Measurements from ENCODE around the gene KRTAP10-11. TPM values are rescaled to one million over a fixed set of nuclear protein-coding genes. Genes with fewer than 3 reads are reported as not detected.
A peak's percentile ranks its signal among the peaks of the same experiment; 100 is the strongest.
"Not testable (repeated sequence)": the region's sequence is repeated elsewhere in the genome, so short reads cannot be mapped to it uniquely, and the experiment has no call there.

The KRTAP10-11 gene
- polyA plus RNA-seq, 3 donors: not detected

DNA sequence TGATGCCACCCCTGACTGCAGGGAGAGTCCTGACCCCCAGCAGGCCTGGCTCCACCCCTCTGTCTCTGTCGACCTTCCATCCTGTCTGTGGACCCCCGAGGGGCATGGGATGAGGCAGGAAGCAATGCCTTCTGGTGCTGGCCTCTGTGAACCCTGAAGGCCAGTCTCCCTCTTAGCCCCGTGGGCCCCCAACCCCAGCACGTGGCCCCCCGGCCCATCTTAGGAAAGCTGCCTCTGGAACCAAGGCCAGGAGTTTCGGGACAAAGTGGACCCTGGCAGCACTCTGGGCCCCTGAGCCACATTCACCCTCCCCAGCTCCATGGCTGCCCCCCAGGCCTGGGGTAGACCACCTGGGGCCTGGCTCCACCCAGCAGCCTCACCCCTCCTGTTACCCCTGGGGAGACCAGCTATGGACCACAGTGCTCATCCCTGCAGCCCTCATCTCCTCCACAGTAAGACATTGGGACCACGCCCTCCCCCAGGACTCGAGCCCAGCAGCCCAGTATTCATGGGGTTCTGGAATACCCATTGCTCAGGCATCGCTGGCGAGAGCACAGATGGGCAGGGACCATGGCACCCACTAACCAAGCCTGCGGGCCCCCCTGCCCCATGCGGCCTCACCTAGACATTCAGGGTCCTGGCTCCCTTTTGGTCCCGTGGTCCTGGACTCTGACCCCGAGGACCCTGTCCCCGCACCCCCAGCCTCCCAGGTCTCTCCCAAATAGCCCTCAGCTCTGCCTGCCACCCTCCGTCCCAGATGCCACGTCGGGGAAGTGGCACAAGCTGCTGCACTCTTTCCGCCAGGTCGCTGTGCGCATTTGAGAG, 7.5 kb upstream of the KRTAP10-11 start:
- not testable (repeated sequence) for DNase-seq

DNA sequence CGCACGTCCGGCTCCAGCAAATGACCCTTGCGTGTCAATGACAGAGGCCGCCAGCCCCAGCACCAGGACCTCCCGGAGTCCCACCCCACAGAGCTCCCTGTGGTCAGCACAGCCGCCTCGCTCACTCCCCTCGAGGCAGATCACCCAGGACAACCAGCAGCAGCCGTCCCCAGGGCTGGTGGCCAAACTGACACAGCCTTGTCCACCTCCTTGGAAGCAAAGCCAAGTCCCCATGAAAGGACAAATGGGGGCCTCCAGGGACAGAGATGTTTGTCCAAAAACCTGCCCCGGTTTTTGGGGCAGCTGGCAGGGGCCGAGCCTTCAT, 6.9 kb upstream of the KRTAP10-11 start:
- DNase-seq: no peak

- no peak for DNase-seq
Observed at GRCh38 chr21:44640761-44641160, 5.5 kb upstream of the KRTAP10-11 start.

DNA sequence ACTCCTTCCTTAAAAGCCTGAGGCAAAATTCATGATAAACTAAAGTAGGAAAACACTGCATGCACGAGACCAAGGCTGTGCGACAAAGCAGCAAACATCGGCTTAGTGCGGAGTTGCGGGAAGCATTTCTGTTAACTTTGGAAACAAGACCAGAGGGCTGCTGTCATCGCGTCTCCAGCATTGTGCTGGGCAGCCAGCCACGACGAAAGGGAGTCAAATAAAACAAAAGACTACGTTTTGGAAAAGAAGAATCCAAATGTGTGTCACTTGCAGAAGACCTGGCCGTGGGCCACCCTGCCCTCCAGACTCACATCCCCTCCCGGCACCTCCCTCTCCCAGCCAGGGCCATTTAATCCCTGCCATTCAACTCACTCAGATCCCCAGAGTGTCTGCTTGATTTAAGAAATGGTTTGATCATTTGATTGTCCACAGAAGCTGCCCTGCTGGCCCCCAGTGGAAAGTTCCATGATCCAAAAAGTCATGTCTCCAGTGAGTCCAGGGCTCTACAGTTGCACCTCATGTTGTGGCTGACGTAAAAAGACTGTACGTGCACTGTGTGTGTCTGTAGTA, 2.4 kb upstream of the KRTAP10-11 start:
- peak; percentile 5 for DNase-seq

DNA sequence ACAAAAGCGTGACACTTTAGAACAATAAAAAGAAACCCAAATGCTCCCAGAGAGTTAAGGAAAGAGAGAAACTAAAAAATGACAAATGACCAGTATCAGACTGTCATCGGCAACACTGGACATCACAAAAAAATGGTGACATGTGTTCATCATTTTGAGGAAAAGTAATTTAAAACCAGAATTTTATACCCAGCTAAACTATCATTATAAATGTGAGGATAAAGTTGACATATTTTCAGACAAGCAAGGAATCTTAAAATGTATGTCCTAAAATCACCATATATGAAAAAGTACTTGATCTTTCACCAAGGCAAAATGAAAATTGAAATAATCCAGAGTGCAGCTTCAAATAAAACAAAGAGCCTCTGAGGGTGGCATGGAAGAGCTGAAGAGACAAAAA, 1.3 kb upstream of the KRTAP10-11 start:
- no peak for DNase-seq

DNA sequence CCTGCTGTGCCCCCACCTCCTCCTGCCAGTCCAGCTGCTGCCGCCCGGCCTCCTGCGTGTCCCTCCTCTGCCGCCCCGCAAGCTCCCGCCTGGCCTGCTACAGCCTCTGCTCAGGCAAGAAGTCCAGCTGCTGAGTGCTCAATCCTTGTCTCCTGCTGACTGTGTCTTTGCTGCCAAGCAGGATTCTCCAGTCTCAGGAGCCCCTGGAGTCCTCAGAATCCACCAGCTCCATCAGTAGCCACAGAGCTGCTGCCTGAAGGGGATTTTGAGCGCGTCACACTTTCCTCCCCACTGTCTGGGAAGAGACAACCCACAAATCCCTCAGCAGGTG, 973 bp downstream of the KRTAP10-11 start:
- DNase-seq: no peak

GRCh38 chr21:44648557-44649311, 2.5 kb downstream of the KRTAP10-11 start:
- no peak for DNase-seq

- DNase-seq: no peak
Observed at GRCh38 chr21:44649521-44650100, 3.4 kb downstream of the KRTAP10-11 start.

DNA sequence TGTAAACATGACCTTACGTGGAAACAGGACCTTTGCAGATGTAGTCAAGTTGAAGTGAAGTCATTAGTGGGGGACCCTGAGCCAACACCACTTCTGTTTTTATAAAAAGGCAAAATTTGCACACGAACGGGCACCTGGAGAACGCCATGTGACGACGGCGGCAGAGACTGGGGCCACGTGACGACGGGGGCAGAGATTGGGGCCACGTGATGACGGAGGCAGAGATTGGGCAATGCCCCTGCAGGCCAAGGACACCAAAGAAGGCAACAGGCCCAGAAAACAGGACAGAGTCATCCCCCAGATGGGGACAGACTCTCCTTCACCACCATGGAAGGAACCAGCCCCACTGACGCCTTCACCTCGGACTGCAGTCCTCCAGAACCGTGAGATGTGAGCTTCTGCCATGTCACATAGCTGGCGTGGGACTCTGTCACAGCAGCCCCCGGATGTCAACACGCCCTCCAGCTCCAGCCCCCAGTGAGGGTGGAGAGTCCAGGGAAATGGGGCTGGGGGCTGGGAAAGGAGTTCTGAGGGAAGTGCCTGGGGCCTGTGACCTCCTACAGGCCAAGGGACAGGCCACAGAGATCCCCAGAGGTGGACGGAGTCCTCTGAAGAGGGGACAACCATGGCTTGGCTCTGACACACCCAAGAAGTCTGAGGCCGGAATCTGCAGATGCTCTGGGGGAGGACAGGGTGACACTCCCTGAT, 4.2 kb downstream of the KRTAP10-11 start:
- DNase-seq: no peak

DNA sequence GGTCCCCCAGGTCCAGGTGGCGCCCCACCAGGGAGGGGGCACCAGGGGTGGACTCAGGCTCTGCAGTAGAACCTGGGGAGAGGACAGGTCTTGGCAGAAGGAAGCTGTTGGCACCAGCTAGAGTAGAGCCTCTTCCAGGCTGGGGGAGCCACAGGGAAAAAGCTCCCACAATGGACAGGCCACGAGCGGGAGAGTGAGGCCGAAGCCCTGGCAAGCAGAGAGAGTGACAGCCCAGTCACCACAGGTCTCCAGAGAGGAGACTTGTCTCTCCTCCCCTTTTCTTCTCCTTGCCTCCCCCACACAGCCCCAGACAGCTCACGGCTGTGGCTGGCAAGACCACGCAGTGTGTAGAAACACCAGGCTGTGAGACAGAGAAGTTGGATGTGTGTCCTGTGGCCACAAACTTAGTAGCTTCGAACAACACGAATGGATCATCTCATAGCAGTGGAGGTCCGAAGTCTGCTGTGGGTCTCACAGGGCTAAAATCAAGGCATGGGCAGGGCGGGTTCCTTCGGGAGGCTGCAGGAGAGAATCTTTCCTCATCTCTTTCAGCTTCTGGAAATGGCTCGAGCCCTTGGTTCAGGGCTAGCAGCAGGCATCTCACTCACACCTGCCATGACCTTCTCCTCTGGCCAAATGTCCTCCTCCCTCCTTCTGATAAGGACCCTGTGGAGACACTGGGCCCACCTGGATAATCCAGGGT, 4.9 kb downstream of the KRTAP10-11 start:
- no peak for DNase-seq

- DNase-seq: no peak
Observed at GRCh38 chr21:44653123-44653522, 6.9 kb downstream of the KRTAP10-11 start.

- no peak for DNase-seq
Observed at GRCh38 chr21:44653656-44654575, 7.7 kb downstream of the KRTAP10-11 start.

GRCh38 chr21:44654576-44655175, 8.5 kb downstream of the KRTAP10-11 start, which contains the start of gene KRTAP12-4:
Gene KRTAP12-4 (minus strand): TSS chr21:44654659. CDS start chr21:44654614, 45 bp downstream.
- DNase-seq: no peak

GRCh38 chr21:44656868-44657267, 10.7 kb downstream of the KRTAP10-11 start:
- DNase-seq: no peak

DNA sequence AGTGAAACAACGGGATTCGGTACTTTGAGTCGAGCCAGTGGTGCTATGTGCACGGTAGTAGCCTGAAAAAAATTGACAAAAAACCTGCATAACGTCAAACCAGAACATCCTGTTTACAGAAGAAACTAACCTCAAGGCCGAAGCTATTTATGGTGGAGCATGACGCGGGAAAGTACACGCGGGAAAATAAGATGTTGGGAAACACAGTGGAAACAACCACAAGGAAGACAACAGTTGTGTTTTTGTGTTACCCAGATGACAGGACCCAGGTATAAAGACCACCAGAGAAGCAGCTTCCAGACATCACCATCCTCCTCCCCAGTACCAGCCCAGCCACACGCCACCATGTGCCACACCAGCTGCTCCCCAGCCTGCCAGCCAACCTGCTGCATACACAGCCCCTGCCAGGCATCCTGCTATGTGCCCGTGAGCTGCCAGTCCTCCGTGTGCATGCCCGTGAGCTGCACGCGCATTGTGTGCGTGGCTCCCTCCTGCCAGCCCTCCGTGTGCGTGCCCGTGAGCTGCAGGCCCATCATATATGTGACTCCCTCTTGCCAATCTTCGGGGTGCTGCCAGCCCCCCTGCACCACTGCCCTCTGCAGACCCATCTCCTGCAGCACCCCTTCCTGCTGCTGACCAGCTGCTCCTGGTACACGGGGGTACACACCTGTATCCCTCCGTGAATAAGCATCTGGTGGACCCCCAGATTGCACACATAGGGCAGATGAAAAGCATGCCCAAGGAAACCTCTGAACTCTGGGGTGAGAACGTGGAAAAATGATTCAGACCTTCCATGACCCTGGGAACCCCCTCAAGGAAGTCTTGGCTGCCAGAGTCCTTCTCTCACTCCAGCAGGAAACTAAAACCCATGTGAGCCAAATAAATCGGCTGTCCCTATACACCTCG, 11.7 kb downstream of the KRTAP10-11 start, which contains the start of gene KRTAP12-3:
Gene KRTAP12-3 (plus strand): TSS at position 298 of the 906 bp plus-strand sequence. CDS start 48 bp downstream, at position 346.
- DNase-seq: no peak

DNA sequence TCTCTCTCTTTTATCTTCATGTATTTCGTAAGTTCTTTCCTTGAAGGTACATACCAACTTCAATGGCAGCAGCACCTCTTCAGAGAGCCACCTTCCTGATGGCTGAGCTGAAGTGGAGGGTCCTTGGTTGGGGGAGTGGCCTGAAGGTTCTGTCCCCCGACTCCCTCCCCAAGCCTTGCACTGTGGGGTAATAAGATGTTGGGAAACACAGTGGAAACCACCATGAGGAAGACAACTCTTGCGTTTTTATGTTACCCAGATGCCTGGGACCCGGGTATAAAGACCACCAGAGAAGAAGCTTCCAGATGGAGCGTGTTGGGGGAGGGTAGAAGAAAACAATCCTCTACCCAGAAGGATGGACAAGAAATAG, 12.3 kb downstream of the KRTAP10-11 start:
- DNase-seq: no peak

DNA sequence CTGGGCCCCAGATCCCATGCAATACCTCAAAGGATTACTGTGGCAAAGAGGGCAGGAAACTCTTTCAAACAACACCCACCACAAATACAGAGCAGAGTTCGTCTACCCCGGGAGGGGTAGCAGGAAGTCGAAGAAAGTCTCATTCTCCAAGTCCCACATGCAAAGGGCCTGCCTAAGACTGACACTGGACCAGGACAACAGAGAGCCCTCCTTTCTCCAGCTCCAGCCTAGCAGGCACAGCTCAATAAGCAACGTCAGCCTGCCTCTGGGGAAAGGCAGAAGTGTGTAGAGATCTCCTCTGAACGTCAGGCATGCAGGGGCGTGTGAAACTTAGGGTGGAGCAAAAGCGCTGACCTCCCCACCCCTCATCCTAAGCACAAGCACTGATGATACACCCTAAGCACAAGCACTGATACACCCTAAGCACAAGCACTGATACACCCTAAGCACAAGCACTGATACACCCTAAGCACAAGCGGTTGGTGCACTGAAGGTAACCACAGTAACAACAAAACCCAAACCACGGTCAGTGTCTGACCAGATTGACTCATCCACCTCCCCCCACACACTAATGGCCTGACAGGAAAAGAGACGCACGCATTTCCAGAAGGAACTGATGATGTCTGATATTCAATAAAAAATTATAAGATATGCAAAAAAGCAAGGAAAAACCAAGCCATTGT, 12.8 kb downstream of the KRTAP10-11 start:
- DNase-seq: no peak

GRCh38 chr21:44661567-44661966, 15.4 kb downstream of the KRTAP10-11 start:
- DNase-seq: not testable (repeated sequence)
